Keratinocyte (primary cell): ENCODE measurements around the gene HNRNPAB. TPM values are rescaled to one million over a fixed set of nuclear protein-coding genes. Genes with fewer than 3 reads are reported as not detected.

Source experiments
- DNase-seq: peaks from one replicate; pipeline ENCODE4 v3.0.0-alpha.2; 2011; ENCODE audit warnings: low read depth, missing footprints, low spot score
- FAIRE-seq: peaks from 2 replicates; lab custom pipeline; 2011; peaks lifted over from hg19 to GRCh38; lab: Jason Lieb, UNC
- H2AFZ ChIP-seq: 2 replicates; pipeline ENCODE4 v1.6.0; 2012; ENCODE audit warnings: low read length, control low read depth, inconsistent platforms; ENCODE audit not compliant: control insufficient read depth
- H3K27ac ChIP-seq: 2 replicates; pipeline ENCODE4 v1.5.1; 2011; ENCODE audit warnings: low read length; ENCODE audit not compliant: control insufficient read depth, insufficient read depth
- H3K27me3 ChIP-seq: 3 replicates; pipeline ENCODE4 v1.6.0; 2011; ENCODE audit warnings: low read length; ENCODE audit not compliant: control insufficient read depth, insufficient read depth; ENCODE audit errors: extremely low read depth
- H3K36me3 ChIP-seq, 2 experiments: 2 replicates in 1 of 2; 3 replicates in 1 of 2; pipeline ENCODE4 v1.5.1; 2011; ENCODE audit warnings: low read length in 2 of 2, mild to moderate bottlenecking in 1 of 2; ENCODE audit not compliant: control insufficient read depth in 2 of 2, insufficient read depth in 2 of 2; ENCODE audit errors: extremely low read depth in 1 of 2
- H3K4me1 ChIP-seq: 3 replicates; pipeline ENCODE4 v1.5.1; 2011; ENCODE audit warnings: low read length; ENCODE audit not compliant: control insufficient read depth, insufficient read depth; ENCODE audit errors: extremely low read depth
- H3K4me2 ChIP-seq: 3 replicates; pipeline ENCODE4 v1.6.0; 2011; ENCODE audit warnings: low read depth, low read length; ENCODE audit not compliant: control insufficient read depth, insufficient read depth; ENCODE audit errors: extremely low read depth
- H3K4me3 ChIP-seq, 3 experiments: fragments of 200-600 bp in 1 of 3; sonication (generic) in 1 of 3; 2 replicates in 2 of 3; 3 replicates in 1 of 3; pipeline ENCODE4 v1.5.1; 2011 to 2016; ENCODE audit warnings: low read length in 3 of 3, mild to moderate bottlenecking in 3 of 3, control low read depth in 2 of 3, inconsistent platforms in 1 of 3, low read depth in 1 of 3, mixed read lengths in 1 of 3, mixed run types in 1 of 3, moderate library complexity in 1 of 3; ENCODE audit not compliant: control insufficient read depth in 2 of 3, insufficient read depth in 2 of 3; ENCODE audit errors: extremely low read depth in 1 of 3
- H3K79me2 ChIP-seq: 2 replicates; pipeline ENCODE4 v1.6.0; 2012; ENCODE audit warnings: low read length; ENCODE audit not compliant: control insufficient read depth, insufficient read depth
- H3K9ac ChIP-seq: 3 replicates; pipeline ENCODE4 v1.6.0; 2011; ENCODE audit warnings: low read length; ENCODE audit not compliant: control insufficient read depth, insufficient read depth; ENCODE audit errors: extremely low read depth
- H3K9me1 ChIP-seq: 3 replicates; pipeline ENCODE4 v1.6.0; 2011; ENCODE audit warnings: low read length; ENCODE audit not compliant: control insufficient read depth, insufficient read depth; ENCODE audit errors: extremely low read depth
- H3K9me3 ChIP-seq: 2 replicates; pipeline ENCODE4 v1.5.1; 2012; ENCODE audit warnings: low read depth, low read length; ENCODE audit not compliant: control insufficient read depth
- H4K20me1 ChIP-seq: 3 replicates; pipeline ENCODE4 v1.6.0; 2011; ENCODE audit warnings: low read length; ENCODE audit not compliant: control insufficient read depth, insufficient read depth; ENCODE audit errors: extremely low read depth
- CTCF ChIP-seq, 3 experiments: IDR thresholded peaks in 1 of 3; conservative IDR thresholded peaks in 1 of 3; optimal IDR thresholded peaks in 1 of 3; 2 replicates in 2 of 3; 3 replicates in 1 of 3; pipeline versions ENCODE3 to v1.5.1; 2011; ENCODE audit warnings: low read length in 3 of 3, mild to moderate bottlenecking in 3 of 3, moderate library complexity in 2 of 3, control low read depth in 1 of 3, inconsistent platforms in 1 of 3; ENCODE audit not compliant: insufficient read depth in 2 of 3; ENCODE audit errors: extremely low read depth in 1 of 3
- EZH2 ChIP-seq: IDR thresholded peaks from one replicate; pipeline ENCODE4 v1.6.1; 2012; ENCODE audit warnings: inconsistent platforms, mild to moderate bottlenecking, low read length, moderate library complexity
- dilution Hi-C: fragments of 300-500 bp; cut with MboI; formaldehyde crosslinking; loops from one replicate; pipeline ENCODE4 v1.7.0; 2020; ENCODE audit warnings: low sequenced_read_pairs; ENCODE audit not compliant: extremely low pct_ligation_motif_present
- polyA plus RNA-seq, 5 experiments: library from polyadenylated mRNA; depleted of rRNA in 3 of 5; stranded (reverse) in 3 of 5; stranded (forward) in 1 of 5; unstranded in 1 of 5; fragments of >200 nt; gene quantifications; 1 replicate in 1 of 5; 2 replicates in 3 of 5; 3 replicates in 1 of 5; pipeline versions ENCODE4 v1.2.1 to v1.2.3, GENCODE V29; 2011 to 2012; ENCODE audit warnings: missing spikeins in 2 of 5, low read depth in 1 of 5, low replicate concordance in 1 of 5

Gene HNRNPAB
- polyA plus RNA-seq, 1 donor (not counting 4 experiments of a cell fraction or from before 2014, with no cell fraction given) = 161 TPM

- FAIRE-seq = no peak
- TF ChIP-seq CTCF (optimal IDR thresholded peaks at IDR 0.05 in 1 of 3, IDR thresholded peaks at IDR 0.05 in 1 of 3, conservative IDR thresholded peaks at IDR 0.05 in 1 of 3; ENCODE audit: extremely low read depth in 1 of 3, insufficient read depth in 2 of 3, low read length in 3 of 3) (no peak), EZH2 (no peak)
Measured at GRCh38 chr5:178194026-178194425, 10.3 kb upstream of the HNRNPAB start.

GRCh38 chr5:178196281-178196812 lies 8.0 kb upstream of the HNRNPAB start:
- H3K79me2 ChIP-seq = no peaks in the 10 kb centered on the region
- H3K27ac ChIP-seq = no peak overlapping the region
- DNase-seq = no peak
- no peak overlapping the region for H3K4me3 ChIP-seq
- dilution Hi-C loops = no loop called here
- no peak for TF ChIP-seq CTCF (optimal IDR thresholded peaks at IDR 0.05 in 1 of 3, IDR thresholded peaks at IDR 0.05 in 1 of 3, conservative IDR thresholded peaks at IDR 0.05 in 1 of 3; ENCODE audit: extremely low read depth in 1 of 3, insufficient read depth in 2 of 3, low read length in 3 of 3)
- TF ChIP-seq EZH2 = no peak
- FAIRE-seq = no peak
- H4K20me1 ChIP-seq = no peaks in the 10 kb centered on the region
- H2AFZ ChIP-seq = no peak overlapping the region
- H3K9me3 ChIP-seq = no peaks in the 10 kb centered on the region
- peaks cover 8% of the 10 kb centered on the region for H3K27me3 ChIP-seq
- H3K4me1 ChIP-seq = peaks cover 11% of the 10 kb centered on the region
- no peak overlapping the region for H3K4me2 ChIP-seq
- no peaks in the 10 kb centered on the region for H3K36me3 ChIP-seq
- no peak overlapping the region for H3K9ac ChIP-seq
- no peaks in the 10 kb centered on the region for H3K9me1 ChIP-seq

More at GRCh38 chr5:178194026-178194425, 10.3 kb upstream of the HNRNPAB start:
- H3K79me2 ChIP-seq = no peaks in the 10 kb centered on the region
- dilution Hi-C loops = no loop called here
- no peaks in the 10 kb centered on the region for H3K36me3 ChIP-seq
- H3K9ac ChIP-seq = no peak overlapping the region
- no peaks in the 10 kb centered on the region for H3K9me3 ChIP-seq
- no peaks in the 10 kb centered on the region for H3K9me1 ChIP-seq
- no peaks in the 10 kb centered on the region for H3K4me1 ChIP-seq
- no peak overlapping the region for H2AFZ ChIP-seq
- H3K27me3 ChIP-seq = peaks cover 8% of the 10 kb centered on the region
- H3K4me2 ChIP-seq = no peak overlapping the region
- DNase-seq = no peak
- no peak overlapping the region for H3K4me3 ChIP-seq
- no peaks in the 10 kb centered on the region for H4K20me1 ChIP-seq
- H3K27ac ChIP-seq = no peak overlapping the region
